Testis (tissue), 3 donors: ENCODE results near the gene ICAM3. TPM values are rescaled to one million over a fixed set of nuclear protein-coding genes. Genes with fewer than 3 reads are reported as not detected.

ENCODE experiments used
- DNase-seq: peaks from one replicate; pipeline ENCODE4 v3.0.0-alpha.2; 2019
- H3K27ac ChIP-seq, 2 donors: fragments of 200-600 bp; sonication (generic); one replicate each; pipeline ENCODE4 v1.5.1; 2019
- H3K27me3 ChIP-seq: fragments of 200-600 bp; sonication (generic); one replicate; pipeline ENCODE4 v1.5.1; 2019
- H3K36me3 ChIP-seq: fragments of 200-600 bp; sonication (generic); one replicate; pipeline ENCODE4 v1.5.1; 2017; ENCODE audit warnings: low read depth; ENCODE audit errors: missing control alignments
- H3K4me1 ChIP-seq: fragments of 200-600 bp; sonication (generic); one replicate; pipeline ENCODE4 v1.5.1; 2019
- H3K4me3 ChIP-seq, 2 donors: fragments of 200-600 bp; sonication (generic); one replicate each; pipeline ENCODE4 v1.5.1; 2017 to 2019
- H3K9me3 ChIP-seq: fragments of 200-600 bp; sonication (generic); one replicate; pipeline ENCODE4 v1.5.1; 2017
- CTCF ChIP-seq, 3 experiments: fragments of 450-650 bp in 2 of 3; fragments of 200-600 bp in 1 of 3; sonication (generic) in 1 of 3; IDR thresholded peaks; one replicate each; pipeline ENCODE4 v1.5.1; 2016 to 2019; ENCODE audit warnings: antibody characterized with exemption in 3 of 3, mild to moderate bottlenecking in 2 of 3, moderate library complexity in 1 of 3
- POLR2A ChIP-seq: fragments of 450-650 bp; IDR thresholded peaks from one replicate; pipeline ENCODE4 v1.6.1; 2017; ENCODE audit warnings: antibody characterized with exemption, mild to moderate bottlenecking, moderate library complexity
- WGBS, 2 donors: methylation state at CpG; one replicate each; pipeline ENCODE4 v1.1.5; 2018; 5-methylcytosine and 5-hydroxymethylcytosine counted together
- intact Hi-C: fragments of 100-400 bp; cut with DNase I; formaldehyde crosslinking; loops from one replicate; pipeline ENCODE4 v1.15.1; 2023; ENCODE audit warnings: low total_unique reads
- polyA plus RNA-seq: library from polyadenylated mRNA; stranded (reverse); fragments of 350-450 nt; fragmentation: Illumina TruSeq; extraction: RNeasy Lipid Tissue Mini Kit (QIAGEN cat#74804); gene quantifications from one replicate; pipeline ENCODE4 v1.2.3, GENCODE V29; 2014; ENCODE audit warnings: low read depth, low replicate concordance; ENCODE audit not compliant: insufficient read depth
- total RNA-seq, 2 donors: library from RNA; depleted of rRNA; stranded (reverse); fragments of >200 nt; gene quantifications; one replicate each; pipeline ENCODE4 v1.2.3, GENCODE V29; 2016

Gene ICAM3
- total and polyA plus RNA-seq, 3 donors from 2014 or later = 2.4 to 6.3 (median 2.8) TPM

DNA sequence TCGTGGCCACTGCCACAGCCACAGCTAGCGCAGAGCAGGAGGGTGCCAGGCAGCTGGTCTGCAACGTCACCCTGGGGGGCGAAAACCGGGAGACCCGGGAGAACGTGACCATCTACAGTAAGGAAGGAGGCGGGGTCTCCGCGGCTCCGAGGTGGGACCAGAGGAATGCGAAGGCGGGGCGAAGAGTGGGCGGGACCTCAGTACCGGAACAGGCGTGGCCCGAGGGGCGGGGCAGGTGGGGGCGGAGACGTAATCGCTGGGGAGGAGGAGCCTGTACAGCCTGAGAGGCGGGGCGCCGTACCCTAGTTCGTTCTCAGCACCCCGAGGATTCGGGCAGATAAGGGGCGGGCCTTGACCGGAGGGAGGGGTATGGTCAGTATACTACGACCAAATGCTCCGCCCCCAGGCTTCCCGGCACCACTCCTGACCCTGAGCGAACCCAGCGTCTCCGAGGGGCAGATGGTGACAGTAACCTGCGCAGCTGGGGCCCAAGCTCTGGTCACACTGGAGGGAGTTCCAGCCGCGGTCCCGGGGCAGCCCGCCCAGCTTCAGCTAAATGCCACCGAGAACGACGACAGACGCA, 47.1 kb downstream of the ICAM3 start:
- Histone ChIP-seq H3K4me3 (peak overlapping the region in 1 of 2 donors; percentile 40), H3K36me3 (no peaks in the 10 kb centered on the region), H3K27me3 (peaks cover 5% of the 10 kb centered on the region), H3K4me1 (peaks cover 35% of the 10 kb centered on the region), H3K27ac (no peak overlapping the region), H3K9me3 (no peaks in the 10 kb centered on the region)
- intact Hi-C loops = no loop called here
- DNase-seq = peak; percentile 78
- TF ChIP-seq POLR2A (no peak), CTCF (IDR thresholded peaks at IDR 0.05) (no peak)
- 2 to 3% methylated on average over 29 to 45 of the region's 45 CpGs for WGBS, 2 donors

DNA sequence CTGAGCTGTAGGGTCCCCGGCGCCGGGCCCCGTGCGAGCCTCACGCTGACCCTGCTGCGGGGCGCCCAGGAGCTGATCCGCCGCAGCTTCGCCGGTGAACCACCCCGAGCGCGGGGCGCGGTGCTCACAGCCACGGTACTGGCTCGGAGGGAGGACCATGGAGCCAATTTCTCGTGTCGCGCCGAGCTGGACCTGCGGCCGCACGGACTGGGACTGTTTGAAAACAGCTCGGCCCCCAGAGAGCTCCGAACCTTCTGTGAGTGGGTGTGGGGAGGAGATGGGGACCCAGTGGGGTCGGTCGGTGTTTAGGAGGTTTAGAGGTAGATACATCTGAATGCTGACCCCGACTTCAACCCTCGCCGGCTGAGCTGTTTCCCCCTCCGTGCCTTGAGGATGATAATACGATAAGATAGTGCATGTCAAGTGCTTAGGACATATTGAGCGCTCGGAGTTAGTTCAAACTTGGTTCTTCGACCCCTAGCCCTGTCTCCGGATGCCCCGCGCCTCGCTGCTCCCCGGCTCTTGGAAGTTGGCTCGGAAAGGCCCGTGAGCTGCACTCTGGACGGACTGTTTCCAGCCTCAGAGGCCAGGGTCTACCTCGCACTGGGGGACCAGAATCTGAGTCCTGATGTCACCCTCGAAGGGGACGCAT, 47.7 kb downstream of the ICAM3 start:
- TF ChIP-seq CTCF (IDR thresholded peaks at IDR 0.05) = no peak
- no peak for TF ChIP-seq POLR2A
- intact Hi-C loops = no loop called here
- Histone ChIP-seq H3K36me3 (no peaks in the 10 kb centered on the region), H3K9me3 (no peaks in the 10 kb centered on the region), H3K27me3 (peaks cover 5% of the 10 kb centered on the region), H3K4me3 (peak overlapping the region; percentile 5 to 40), H3K4me1 (peaks cover 41% of the 10 kb centered on the region), H3K27ac (no peak overlapping the region)
- WGBS, 2 donors = 0 to 2% methylated on average over 10 to 49 of the region's 49 CpGs
- DNase-seq = no peak

DNA sequence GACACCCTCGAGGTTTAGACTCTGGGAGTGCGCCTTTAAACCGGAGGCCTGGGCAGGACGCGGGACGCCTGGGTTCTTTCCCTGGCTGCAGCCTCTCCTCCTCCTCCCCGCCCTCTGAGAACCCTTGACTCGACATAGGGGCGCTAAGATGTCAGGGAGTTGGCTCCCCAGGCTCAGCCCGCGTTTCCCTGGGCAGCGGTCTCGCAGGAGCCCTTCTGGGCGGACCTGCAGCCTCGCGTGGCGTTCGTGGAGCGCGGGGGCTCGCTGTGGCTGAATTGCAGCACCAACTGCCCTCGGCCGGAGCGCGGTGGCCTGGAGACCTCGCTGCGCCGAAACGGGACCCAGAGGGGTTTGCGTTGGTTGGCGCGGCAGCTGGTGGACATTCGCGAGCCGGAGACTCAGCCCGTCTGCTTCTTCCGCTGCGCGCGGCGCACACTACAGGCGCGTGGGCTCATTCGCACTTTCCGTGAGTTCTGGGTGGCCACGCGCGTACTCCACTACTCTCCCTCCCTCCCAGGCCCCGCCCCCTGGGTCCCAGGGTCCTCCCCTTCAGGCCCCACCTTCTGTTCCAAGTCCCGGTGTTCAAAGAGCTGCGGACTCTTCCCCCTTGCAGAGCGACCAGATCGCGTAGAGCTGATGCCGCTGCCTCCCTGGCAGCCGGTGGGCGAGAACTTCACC, 48.4 kb downstream of the ICAM3 start:
- peak overlapping the region; percentile 5 to 40 for H3K4me3 ChIP-seq
- H3K36me3 ChIP-seq = no peaks in the 10 kb centered on the region
- intact Hi-C loops = no loop called here
- H3K9me3 ChIP-seq = no peaks in the 10 kb centered on the region
- H3K4me1 ChIP-seq = peaks cover 46% of the 10 kb centered on the region
- H3K27me3 ChIP-seq = peaks cover 5% of the 10 kb centered on the region
- peak; percentile 29 for DNase-seq
- H3K27ac ChIP-seq = no peak overlapping the region
- TF ChIP-seq CTCF (IDR thresholded peaks at IDR 0.05) (no peak), POLR2A (no peak)
- 1% methylated on average over 28 to 57 of the region's 57 CpGs for WGBS, 2 donors

DNA sequence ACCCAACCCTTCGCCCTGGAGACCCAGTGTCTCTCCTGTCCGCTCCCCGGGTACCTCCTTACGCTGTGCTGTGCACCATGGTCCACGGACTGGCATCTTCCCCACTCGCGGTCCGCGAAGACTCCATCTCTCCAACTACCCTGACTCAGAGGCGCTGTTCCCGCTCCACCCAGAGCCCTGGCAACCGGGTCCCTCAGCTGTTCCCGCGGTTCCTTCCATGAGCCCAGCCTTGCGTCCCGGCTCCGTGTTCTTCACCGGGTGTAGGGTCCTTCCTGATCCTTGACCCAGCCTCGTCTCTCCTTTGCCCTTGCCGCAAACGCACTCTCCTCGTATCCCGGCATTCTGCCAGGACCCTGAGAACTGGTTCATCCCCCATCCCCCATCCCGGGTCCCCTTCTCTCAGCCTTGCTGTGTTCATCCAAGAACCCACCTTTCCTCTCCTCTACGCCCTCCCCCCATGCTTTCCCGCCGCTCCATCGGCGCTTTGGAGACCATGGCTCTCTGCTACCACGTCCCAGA, 49.0 kb downstream of the ICAM3 start:
- no peak for TF ChIP-seq POLR2A
- no peak for TF ChIP-seq CTCF (IDR thresholded peaks at IDR 0.05)
- H3K4me3 ChIP-seq = peak overlapping the region in 1 of 2 donors; percentile 38
- H3K9me3 ChIP-seq = no peaks in the 10 kb centered on the region
- no peak overlapping the region for H3K27ac ChIP-seq
- intact Hi-C loops = no loop called here
- peaks cover 44% of the 10 kb centered on the region for H3K4me1 ChIP-seq
- WGBS, 2 donors = 1% methylated on average over 25 to 30 of the region's 30 CpGs
- no peak for DNase-seq
- peaks cover 5% of the 10 kb centered on the region for H3K27me3 ChIP-seq
- H3K36me3 ChIP-seq = no peaks in the 10 kb centered on the region
